ENCODE measurements around the gene DQX1. TPM values are rescaled to one million over a fixed set of nuclear protein-coding genes. Genes with fewer than 3 reads are reported as not detected.
A peak's percentile ranks its signal among the peaks of the same experiment; 100 is the strongest.

The DQX1 gene
- total and polyA plus RNA-seq, 9 of the 15 experiments (the other 6 are each of a cell fraction or from before 2014, with no cell fraction given) = 0.04 to 0.38 (median 0.18) TPM; not detected in 1

GRCh38 chr2:74482801-74483674 is 43.0 kb downstream of the DQX1 start, which contains the start of the genes CCDC142 and TTC31 (continued):
- TF ChIP-seq KDM1A (IDR thresholded peaks at IDR 0.05) = no peak; a peak in 1 of 4 replicates
- peak in 1 of 2 experiments; percentile 30; a peak in 1 of 4 replicates for TF ChIP-seq MLLT1 (IDR thresholded peaks at IDR 0.05)
- no peak for TF ChIP-seq GTF2B (IDR thresholded peaks at IDR 0.05; ENCODE audit: extremely low read depth, insufficient read length)
- no peak for TF ChIP-seq MCM3 (IDR thresholded peaks at IDR 0.05)
- TF ChIP-seq, protein P1, sequence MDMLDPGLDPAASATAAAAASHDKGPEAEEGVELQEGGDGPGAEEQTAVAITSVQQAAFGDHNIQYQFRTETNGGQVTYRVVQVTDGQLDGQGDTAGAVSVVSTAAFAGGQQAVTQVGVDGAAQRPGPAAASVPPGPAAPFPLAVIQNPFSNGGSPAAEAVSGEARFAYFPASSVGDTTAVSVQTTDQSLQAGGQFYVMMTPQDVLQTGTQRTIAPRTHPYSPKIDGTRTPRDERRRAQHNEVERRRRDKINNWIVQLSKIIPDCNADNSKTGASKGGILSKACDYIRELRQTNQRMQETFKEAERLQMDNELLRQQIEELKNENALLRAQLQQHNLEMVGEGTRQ (CRISPR knock-in tag; IDR thresholded peaks at IDR 0.05) = no peak
- TF ChIP-seq ZNF239 (CRISPR knock-in tag; IDR thresholded peaks at IDR 0.05) = no peak; the same call in 1 of the 2 replicates
- peak; percentile 98 for TF ChIP-seq GABPB1 (CRISPR knock-in tag; IDR thresholded peaks at IDR 0.05)
- no peak for TF ChIP-seq MXD1 (CRISPR knock-in tag; IDR thresholded peaks at IDR 0.05; ENCODE audit: borderline replicate concordance, poor library complexity, severe bottlenecking)
- no peak for TF ChIP-seq SREBF1 (IDR thresholded peaks at IDR 0.05; ENCODE audit: borderline replicate concordance, low read depth, low read length)
- no peak for TF ChIP-seq HMG20B (CRISPR knock-in tag; IDR thresholded peaks at IDR 0.05)
- TF ChIP-seq FOXJ3 (CRISPR knock-in tag; IDR thresholded peaks at IDR 0.05) = no peak
- TF ChIP-seq SIRT6 (IDR thresholded peaks at IDR 0.05; ENCODE audit: low read depth, low read length) = no peak
- TF ChIP-seq ZFPM2 (CRISPR knock-in tag; IDR thresholded peaks at IDR 0.05) = no peak
- peak; percentile 65; the same call in 1 of the 2 replicates for TF ChIP-seq BCOR (IDR thresholded peaks at IDR 0.05)
- no peak for TF ChIP-seq SMARCA5 (IDR thresholded peaks at IDR 0.05)
- no peak for TF ChIP-seq MAFG (tag; conservative IDR thresholded peaks at IDR 0.05)
- TF ChIP-seq RAD51 (IDR thresholded peaks at IDR 0.05; ENCODE audit: borderline replicate concordance, low read depth) = no peak
- peak; percentile 41; the same call in 1 of the 2 replicates for TF ChIP-seq MYC (IDR thresholded peaks at IDR 0.05; ENCODE audit: low read depth, low read length)
- no peak for TF ChIP-seq MYC (CRISPR knock-in tag; IDR thresholded peaks at IDR 0.05; ENCODE audit: borderline replicate concordance, low read depth)
- no peak for TF ChIP-seq FUS (optimal IDR thresholded peaks at IDR 0.05; ENCODE audit: low read depth, low read length)
- no peak for TF ChIP-seq ZNF717 (CRISPR knock-in tag; IDR thresholded peaks at IDR 0.05)
- no peak; the same call in 1 of the 2 replicates for TF ChIP-seq HLTF (IDR thresholded peaks at IDR 0.05)
- TF ChIP-seq DEAF1 (CRISPR knock-in tag; IDR thresholded peaks at IDR 0.05) = peak; percentile 76
- no peak for TF ChIP-seq ADNP (tag; IDR thresholded peaks at IDR 0.05)
- TF ChIP-seq RBM39 (optimal IDR thresholded peaks at IDR 0.05; ENCODE audit: low read depth, low read length) = no peak
- peak; percentile 88 for TF ChIP-seq BRD9 (IDR thresholded peaks at IDR 0.05; ENCODE audit: low read depth, partially characterized antibody)

Measured in K562 (cell line).